Mucosa of descending colon (tissue), 3 donors: Measurements from ENCODE around the gene FAM193B. TPM values are rescaled to one million over a fixed set of nuclear protein-coding genes. Genes with fewer than 3 reads are reported as not detected.

Source experiments
- ATAC-seq: fragments of 200-7000 bp; cut with Tn5 transposase; one replicate; pipeline ENCODE4 v1.9.1; 2020; ENCODE audit warnings: mild to moderate bottlenecking, moderate library complexity
- DNase-seq, 3 donors: peaks; one replicate each; pipeline ENCODE4 v3.0.0-alpha.2; 2020
- H3K36me3 ChIP-seq: fragments of 200-600 bp; one replicate; pipeline ENCODE4 v1.8.0; 2021; ENCODE audit warnings: low read depth, mild to moderate bottlenecking
- H3K4me1 ChIP-seq: fragments of 200-600 bp; one replicate; pipeline ENCODE4 v1.8.0; 2021; ENCODE audit warnings: low read depth, mild to moderate bottlenecking
- H3K4me3 ChIP-seq: fragments of 200-600 bp; one replicate; pipeline ENCODE4 v1.8.0; 2021; ENCODE audit warnings: mild to moderate bottlenecking
- H3K9me3 ChIP-seq: fragments of 200-600 bp; one replicate; pipeline ENCODE4 v1.8.0; 2021; ENCODE audit warnings: mild to moderate bottlenecking
- intact Hi-C, 2 donors: fragments of 100-400 bp; cut with DNase I in 1 of 2; cut with micrococcal nuclease in 1 of 2; formaldehyde crosslinking; loops; one replicate each; pipeline versions ENCODE4 v1.11.0 to v1.11.1; 2022; cut with DNase I, micrococcal nuclease
- long read RNA-seq, 2 donors: library from polyadenylated mRNA; unstranded; transcript quantifications; one replicate each; pipeline ENCODE4 v2.0.0, GENCODE V29; 2019 to 2021
- total RNA-seq, 3 donors: library from RNA; stranded (reverse); fragmentation: NEBNext Ultra II Directional in 2 of 3; extraction: Animal tissue kit (Norgen Biotek cat#: 25700) in 2 of 3; gene quantifications; one replicate each; pipeline versions ENCODE4 v1.2.1 to v1.2.4, GENCODE V29; 2021 to 2023
- TF ChIP-seq, protein P1 (sequence below): fragments of 200-600 bp; IDR thresholded peaks from one replicate; pipeline ENCODE4 v1.8.0; 2022; ENCODE audit warnings: antibody characterized with exemption, mild to moderate bottlenecking
- donor health status: DM: no; HTN: no; CAD: no; lungs with moderate emphysema.
- donor health status: DM: no; HTN: no; CAD: no.
- donor health status: DM: no; HTN: yes; CAD: no.

The FAM193B gene
- total RNA-seq = 10 to 100 TPM; 57.7 to 83.9 (median 75.2) TPM
- long read RNA-seq, donor 1, partial matches to known transcripts = 27 of 105 reads
- long read RNA-seq, donor 1, other reads (novel, unspliced or antisense) = 72 of 105 reads
- long read RNA-seq, donor 2 = 0 reads

DNA sequence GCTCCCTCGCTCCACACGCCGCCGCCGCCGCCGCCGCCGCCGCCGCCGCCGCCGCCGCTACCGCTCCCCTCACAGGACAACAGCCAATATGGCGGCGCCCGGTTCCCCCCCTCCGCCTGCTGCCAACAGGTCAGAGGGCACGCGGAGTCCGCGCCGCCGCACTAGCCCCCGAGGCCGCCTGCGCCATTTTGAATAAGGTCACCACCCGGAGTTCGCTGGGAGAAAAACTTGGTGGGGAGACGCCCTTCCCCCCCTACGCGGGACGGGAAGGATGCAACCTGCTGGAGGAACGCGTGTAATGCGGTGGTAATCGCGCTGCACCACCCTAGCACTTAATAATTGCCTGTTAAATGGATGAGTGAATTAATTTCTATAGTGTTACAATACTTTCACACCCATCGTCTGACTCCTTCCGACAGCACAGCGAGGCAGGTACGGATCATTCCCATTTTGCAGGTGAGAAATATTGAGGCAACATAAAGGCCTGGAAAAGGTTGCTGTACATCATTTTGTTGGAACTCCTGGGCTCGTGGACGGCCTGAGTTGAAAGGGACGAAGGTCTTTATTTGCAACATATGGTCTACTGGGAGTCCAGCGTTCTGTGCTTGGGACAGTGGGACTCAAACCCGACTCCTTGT is at the start of gene FAM193B:
Gene FAM193B (minus strand): TSS at position 90 of the 638 bp plus-strand sequence. CDS start 105 bp downstream, outside the sequence.
- TF ChIP-seq, protein P1, sequence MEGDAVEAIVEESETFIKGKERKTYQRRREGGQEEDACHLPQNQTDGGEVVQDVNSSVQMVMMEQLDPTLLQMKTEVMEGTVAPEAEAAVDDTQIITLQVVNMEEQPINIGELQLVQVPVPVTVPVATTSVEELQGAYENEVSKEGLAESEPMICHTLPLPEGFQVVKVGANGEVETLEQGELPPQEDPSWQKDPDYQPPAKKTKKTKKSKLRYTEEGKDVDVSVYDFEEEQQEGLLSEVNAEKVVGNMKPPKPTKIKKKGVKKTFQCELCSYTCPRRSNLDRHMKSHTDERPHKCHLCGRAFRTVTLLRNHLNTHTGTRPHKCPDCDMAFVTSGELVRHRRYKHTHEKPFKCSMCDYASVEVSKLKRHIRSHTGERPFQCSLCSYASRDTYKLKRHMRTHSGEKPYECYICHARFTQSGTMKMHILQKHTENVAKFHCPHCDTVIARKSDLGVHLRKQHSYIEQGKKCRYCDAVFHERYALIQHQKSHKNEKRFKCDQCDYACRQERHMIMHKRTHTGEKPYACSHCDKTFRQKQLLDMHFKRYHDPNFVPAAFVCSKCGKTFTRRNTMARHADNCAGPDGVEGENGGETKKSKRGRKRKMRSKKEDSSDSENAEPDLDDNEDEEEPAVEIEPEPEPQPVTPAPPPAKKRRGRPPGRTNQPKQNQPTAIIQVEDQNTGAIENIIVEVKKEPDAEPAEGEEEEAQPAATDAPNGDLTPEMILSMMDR = no peak
- DNase-seq = peak; percentile 96 to 98 (median 97)
- Histone ChIP-seq H3K4me3 (peak within 1 kb of the TSS; percentile 86), H3K36me3 (no peaks in the 10 kb centered on the region), H3K9me3 (no peaks in the 10 kb centered on the region), H3K4me1 (peaks cover 8% of the 10 kb centered on the region)
- peak; percentile 96 for ATAC-seq
- intact Hi-C loops = no loop called here

DNA sequence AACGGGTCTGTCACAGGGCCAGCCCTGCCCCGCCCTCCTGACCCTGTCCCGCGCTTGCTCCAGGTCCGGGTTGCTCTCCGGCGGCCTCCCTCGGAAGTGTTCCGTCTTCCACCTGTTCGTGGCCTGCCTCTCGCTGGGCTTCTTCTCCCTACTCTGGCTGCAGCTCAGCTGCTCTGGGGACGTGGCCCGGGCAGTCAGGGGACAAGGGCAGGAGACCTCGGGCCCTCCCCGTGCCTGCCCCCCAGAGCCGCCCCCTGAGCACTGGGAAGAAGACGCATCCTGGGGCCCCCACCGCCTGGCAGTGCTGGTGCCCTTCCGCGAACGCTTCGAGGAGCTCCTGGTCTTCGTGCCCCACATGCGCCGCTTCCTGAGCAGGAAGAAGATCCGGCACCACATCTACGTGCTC is 49.8 kb upstream of the FAM193B start:
- peaks cover 24% of the 10 kb centered on the region for H3K4me1 ChIP-seq
- no peak overlapping the region for H3K4me3 ChIP-seq
- H3K36me3 ChIP-seq = no peaks in the 10 kb centered on the region
- no peaks in the 10 kb centered on the region for H3K9me3 ChIP-seq
- no peak for ATAC-seq
- intact Hi-C loops = no loop called here
- peak in 1 of 3 donors; percentile 53 for DNase-seq
- TF ChIP-seq, protein P1 = no peak

DNA sequence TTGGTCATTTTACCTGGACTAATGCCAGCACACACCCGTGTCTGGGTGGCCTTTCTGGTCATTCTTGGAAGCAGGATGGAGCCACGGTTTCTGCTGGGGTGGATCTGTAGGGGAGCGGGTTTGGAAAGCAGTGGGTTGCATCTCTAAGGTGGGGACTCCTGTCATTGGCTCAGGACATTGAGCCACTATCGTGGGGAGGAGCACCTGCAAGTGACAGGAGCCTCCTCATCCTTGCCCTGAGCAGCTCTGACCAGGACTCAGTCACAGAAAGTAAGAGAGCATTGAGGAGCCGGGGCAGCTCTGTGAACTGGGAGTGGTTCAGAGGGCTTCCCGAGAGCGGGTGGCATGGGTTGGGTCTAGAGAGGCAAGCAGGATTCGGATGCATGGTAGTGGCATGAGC is 49.3 kb upstream of the FAM193B start:
- TF ChIP-seq, protein P1 = no peak
- ATAC-seq (no peak), DNase-seq (no peak)
- no peaks in the 10 kb centered on the region for H3K36me3 ChIP-seq
- H3K9me3 ChIP-seq = no peaks in the 10 kb centered on the region
- peaks cover 24% of the 10 kb centered on the region for H3K4me1 ChIP-seq
- intact Hi-C loops = no loop called here
- H3K4me3 ChIP-seq = no peak overlapping the region

DNA sequence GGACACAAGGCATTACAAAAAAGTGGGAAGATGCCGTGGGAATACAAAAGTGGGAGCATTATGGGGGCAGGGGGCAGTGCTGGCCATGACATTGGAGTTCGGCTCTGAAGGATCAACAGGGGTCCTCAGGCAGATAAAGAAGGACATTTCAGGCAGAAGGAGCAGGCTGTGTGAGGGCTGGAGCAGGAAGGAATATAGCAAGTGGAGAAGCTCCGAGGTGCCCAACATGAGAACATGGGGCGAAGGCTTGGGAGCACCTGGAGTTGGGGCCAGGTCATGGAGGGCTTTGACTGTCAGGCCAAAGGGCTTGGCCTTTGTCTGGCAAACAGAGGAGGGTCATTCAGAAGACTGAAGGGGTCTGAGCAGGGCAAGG is 48.1 kb upstream of the FAM193B start:
- TF ChIP-seq, protein P1 = no peak
- intact Hi-C loops = no loop called here
- H3K36me3 ChIP-seq = no peaks in the 10 kb centered on the region
- H3K4me1 ChIP-seq = peaks cover 22% of the 10 kb centered on the region
- DNase-seq (no peak), ATAC-seq (no peak)
- no peaks in the 10 kb centered on the region for H3K9me3 ChIP-seq
- no peak overlapping the region for H3K4me3 ChIP-seq

DNA sequence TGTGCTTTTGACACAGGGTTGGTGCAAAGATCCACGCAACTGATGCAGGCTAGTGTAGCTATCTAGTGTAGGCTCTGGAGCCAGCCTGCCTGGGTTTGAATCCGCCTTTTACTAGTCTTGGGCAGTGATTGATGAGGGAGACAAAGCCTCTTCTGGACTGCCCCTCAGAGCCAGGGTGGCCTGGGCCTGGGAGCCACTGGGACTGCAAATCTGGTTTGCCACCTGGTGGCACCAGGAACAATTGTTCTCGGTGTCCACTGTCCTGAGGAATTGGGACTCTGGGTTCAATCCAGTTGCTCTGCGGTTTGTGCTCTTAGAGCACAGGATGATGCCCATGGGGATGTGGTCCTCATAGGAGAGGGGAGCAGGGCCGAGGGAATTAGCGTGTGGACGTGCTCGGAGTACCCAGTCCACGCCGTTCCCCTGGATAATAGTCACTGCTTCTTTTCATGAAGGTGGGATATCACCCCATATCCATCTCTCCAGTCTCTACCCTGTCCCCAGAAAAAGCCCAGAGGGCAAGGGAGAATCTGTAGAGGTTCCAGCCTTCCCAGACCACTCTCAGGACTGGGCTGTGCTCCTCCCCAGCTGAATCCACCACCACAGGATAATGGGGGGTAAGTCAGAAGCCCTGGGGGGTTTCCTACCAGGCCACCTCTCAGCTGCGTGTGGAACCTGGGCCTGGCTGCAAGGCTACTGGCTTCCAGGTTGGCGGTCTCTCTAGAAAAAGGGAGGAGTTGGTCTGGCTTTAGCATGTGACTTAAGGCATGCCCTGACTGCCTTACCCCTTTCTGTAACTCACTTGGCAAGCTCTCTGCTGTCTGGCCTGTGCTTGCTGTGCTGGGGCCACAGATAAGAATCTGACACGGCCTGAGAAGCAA is 47.5 kb upstream of the FAM193B start:
- no peak for DNase-seq
- TF ChIP-seq, protein P1 = no peak
- peaks cover 15% of the 10 kb centered on the region for H3K4me1 ChIP-seq
- no peak for ATAC-seq
- intact Hi-C loops = no loop called here
- no peak overlapping the region for H3K4me3 ChIP-seq
- no peaks in the 10 kb centered on the region for H3K9me3 ChIP-seq
- no peaks in the 10 kb centered on the region for H3K36me3 ChIP-seq
